ENCODE measurements around the gene KRT81.
A peak's percentile ranks its signal among the peaks of the same experiment; 100 is the strongest.

Gene KRT81

GRCh38 chr12:52291267-52291935, at the start of gene KRT81:
Gene KRT81, minus strand, starts transcription at chr12:52291534. Its CDS starts 69 bp downstream, at chr12:52291465.
- no peak for DNase-seq (ENCODE audit: low spot score)

GRCh38 chr12:52338241-52338960, 47.1 kb upstream of the KRT81 start:
- DNase-seq (ENCODE audit: low spot score), result no peak

GRCh38 chr12:52337054-52337453, 45.7 kb upstream of the KRT81 start:
- DNase-seq (ENCODE audit: low spot score), result peak; percentile 18

GRCh38 chr12:52336641-52337040, 45.3 kb upstream of the KRT81 start:
- no peak for DNase-seq (ENCODE audit: low spot score)

GRCh38 chr12:52335598-52336262, 44.4 kb upstream of the KRT81 start:
- no peak for DNase-seq (ENCODE audit: low spot score)

- no peak for DNase-seq (ENCODE audit: low spot score)
These were observed 42.9 kb upstream of the KRT81 start for GRCh38 chr12:52334185-52334584.

GRCh38 chr12:52333321-52333720, 42.0 kb upstream of the KRT81 start:
- DNase-seq (ENCODE audit: low spot score), result no peak

- no peak for DNase-seq (ENCODE audit: low spot score)
These were observed 41.0 kb upstream of the KRT81 start for GRCh38 chr12:52332381-52332780.

GRCh38 chr12:52331833-52332232, 40.5 kb upstream of the KRT81 start:
- no peak for DNase-seq (ENCODE audit: low spot score)

GRCh38 chr12:52331039-52331438, 39.7 kb upstream of the KRT81 start:
- no peak for DNase-seq (ENCODE audit: low spot score)

- no peak for DNase-seq (ENCODE audit: low spot score)
These were observed 36.6 kb upstream of the KRT81 start for GRCh38 chr12:52327830-52328500.

GRCh38 chr12:52327052-52327829, 35.9 kb upstream of the KRT81 start:
- peak; percentile 97 for DNase-seq (ENCODE audit: low spot score)

- no peak for DNase-seq (ENCODE audit: low spot score)
These were observed 32.8 kb upstream of the KRT81 start for GRCh38 chr12:52324153-52324444.

GRCh38 chr12:52323416-52324152, 32.2 kb upstream of the KRT81 start:
- no peak for DNase-seq (ENCODE audit: low spot score)

GRCh38 chr12:52323001-52323400, 31.7 kb upstream of the KRT81 start:
- DNase-seq (ENCODE audit: low spot score), result no peak

GRCh38 chr12:52322069-52322468, 30.7 kb upstream of the KRT81 start:
- no peak for DNase-seq (ENCODE audit: low spot score)

- DNase-seq (ENCODE audit: low spot score), result no peak
These were observed 30.1 kb upstream of the KRT81 start for GRCh38 chr12:52321418-52321817.

- no peak for DNase-seq (ENCODE audit: low spot score)
These were observed 29.6 kb upstream of the KRT81 start, which contains the start of gene KRT83 for GRCh38 chr12:52320784-52321400. Gene KRT83, minus strand, starts transcription at chr12:52321398. Its CDS starts 63 bp downstream, at chr12:52321335.

GRCh38 chr12:52319097-52319496, 27.8 kb upstream of the KRT81 start:
- DNase-seq (ENCODE audit: low spot score), result peak; percentile 42

GRCh38 chr12:52318241-52318990, 27.1 kb upstream of the KRT81 start:
- DNase-seq (ENCODE audit: low spot score), result no peak

Data from kidney tubule cell (primary cell).